Urinary bladder (tissue), 4 donors: ENCODE data around the gene CDK5R1. TPM values are rescaled to one million over a fixed set of nuclear protein-coding genes. Genes with fewer than 3 reads are reported as not detected.
A peak's percentile ranks its signal among the peaks of the same experiment; 100 is the strongest.

Source experiments
- DNase-seq: peaks from one replicate; pipeline ENCODE4 v3.0.0-alpha.2; 2015; ENCODE audit errors: extremely low spot score
- H3K27ac ChIP-seq: one replicate; pipeline ENCODE4 v1.5.1; 2013; ENCODE audit warnings: low read depth, mild to moderate bottlenecking, moderate library complexity
- H3K36me3 ChIP-seq: one replicate; pipeline ENCODE4 v1.6.1; 2013; ENCODE audit warnings: mild to moderate bottlenecking, moderate library complexity; ENCODE audit not compliant: insufficient read depth
- H3K4me1 ChIP-seq: one replicate; pipeline ENCODE4 v1.6.1; 2013; ENCODE audit warnings: mild to moderate bottlenecking, moderate library complexity; ENCODE audit not compliant: insufficient read depth
- H3K4me3 ChIP-seq: one replicate; pipeline ENCODE4 v1.5.1; 2013; ENCODE audit warnings: low read depth, low read length
- WGBS: extraction: QIAGEN DNeasy Blood & Tissue Kit; methylation state at CpG from one replicate; pipeline ENCODE4 v1.1.7; 2013; 5-methylcytosine and 5-hydroxymethylcytosine counted together
- polyA plus RNA-seq: library from polyadenylated mRNA; stranded (reverse); fragments of 200-250 nt; gene quantifications from one replicate; pipeline ENCODE4 v1.2.3, GENCODE V29; 2013
- total RNA-seq: library from RNA; depleted of rRNA; stranded (reverse); fragments of >200 nt; gene quantifications from one replicate; pipeline ENCODE4 v1.2.3, GENCODE V29; 2014
- donor health status: healthy with polysubstance abuse.
- donor health status: healthy.

The CDK5R1 gene
- total and polyA plus RNA-seq, 2 donors = 0.60 to 1.5 TPM

DNA sequence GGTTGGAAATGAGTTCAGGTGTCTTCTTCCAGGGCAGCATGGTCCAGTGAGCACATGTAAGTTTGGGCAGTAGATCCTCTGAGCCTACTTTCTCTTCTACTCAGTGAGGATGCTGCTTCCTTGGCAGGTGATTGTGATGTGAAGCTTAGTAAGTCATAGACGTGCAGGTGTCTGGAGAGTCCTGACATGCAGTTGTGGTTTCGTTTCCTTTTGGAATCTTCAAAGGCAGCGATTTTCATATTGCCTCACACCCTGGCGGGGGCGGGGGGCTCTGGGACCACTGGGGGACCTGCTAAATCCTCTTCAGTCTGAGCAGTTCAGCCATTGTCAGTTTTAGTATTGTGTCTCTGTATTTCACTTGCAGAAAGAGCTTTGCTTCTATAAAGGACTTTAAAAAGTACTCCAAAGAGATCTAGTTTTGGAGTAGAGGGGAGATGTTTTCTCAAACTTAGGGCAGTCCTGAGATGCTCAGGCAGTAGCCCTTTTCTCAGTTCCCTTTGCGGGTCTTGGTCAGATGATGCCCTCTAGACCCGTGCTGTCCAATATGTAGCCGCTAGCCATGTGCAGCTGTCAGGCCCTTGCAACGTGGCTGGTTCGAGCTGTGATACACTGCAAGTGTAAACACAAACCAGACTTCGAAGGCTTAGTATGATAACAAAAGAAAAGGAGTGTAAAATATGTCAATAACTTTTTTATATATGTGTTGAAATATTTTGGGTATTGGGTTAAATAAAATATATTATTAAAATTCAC lies 4.0 kb upstream of the CDK5R1 start:
- peaks cover 11% of the 10 kb centered on the region for H3K36me3 ChIP-seq
- DNase-seq = no peak
- WGBS = 60% methylated on average over 11 of the region's 11 CpGs
- no peak overlapping the region for H3K27ac ChIP-seq
- no peak overlapping the region for H3K4me3 ChIP-seq
- no peaks in the 10 kb centered on the region for H3K4me1 ChIP-seq

DNA sequence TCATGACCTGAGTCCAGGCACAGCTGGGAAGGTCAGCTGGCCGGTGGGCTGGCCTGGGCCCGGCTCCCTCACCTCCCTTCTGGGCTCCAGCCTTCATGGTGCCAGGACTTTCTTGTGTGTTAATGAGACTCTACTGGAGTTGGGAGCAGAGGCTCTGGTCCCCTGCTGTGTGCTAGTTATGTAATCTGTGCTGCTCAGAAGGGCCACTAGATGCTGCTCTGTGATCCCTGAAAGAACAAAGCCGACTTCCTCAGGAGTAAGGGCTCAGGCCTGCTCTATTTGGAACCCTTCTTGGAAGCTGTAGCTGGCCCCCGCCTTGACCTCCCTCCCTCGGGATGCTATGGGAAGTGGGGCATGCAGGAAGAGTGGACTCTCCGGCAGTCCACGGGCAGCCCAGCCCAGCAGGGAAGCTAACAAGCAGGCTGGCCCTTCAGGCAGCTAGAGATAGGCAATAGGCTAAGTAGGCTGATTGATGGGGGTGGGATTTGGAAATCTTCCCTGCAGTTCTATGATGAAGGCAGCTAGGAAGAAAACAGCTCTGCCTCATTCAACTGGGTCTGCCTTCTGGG lies 3.3 kb upstream of the CDK5R1 start:
- DNase-seq = peak; percentile 54
- 13% methylated on average over 7 of the region's 7 CpGs for WGBS
- H3K36me3 ChIP-seq = peaks cover 9% of the 10 kb centered on the region
- H3K27ac ChIP-seq = peak overlapping the region; percentile 61
- no peaks in the 10 kb centered on the region for H3K4me1 ChIP-seq
- H3K4me3 ChIP-seq = no peak overlapping the region

DNA sequence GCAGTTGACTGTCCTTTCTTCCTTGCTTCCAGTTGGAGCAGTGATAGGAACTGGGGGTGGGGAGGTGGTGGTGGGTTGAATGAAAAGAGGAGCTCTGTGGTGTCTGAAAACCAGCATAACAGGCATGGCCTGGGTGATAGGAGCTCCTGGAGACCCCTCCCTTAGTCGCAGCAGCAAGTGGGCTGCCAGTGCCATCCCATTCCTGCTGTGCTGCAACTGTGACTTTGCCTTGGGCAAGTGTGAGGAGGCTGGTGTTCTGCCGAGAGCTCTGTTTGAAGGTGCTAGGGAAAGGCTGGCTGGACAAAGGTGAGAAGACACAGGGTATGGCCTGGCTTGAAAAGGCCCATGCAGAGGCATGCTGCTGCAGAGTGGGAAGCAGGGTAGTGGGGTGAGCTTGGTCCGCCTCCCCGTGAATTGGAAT lies 2.7 kb upstream of the CDK5R1 start:
- H3K27ac ChIP-seq = no peak overlapping the region
- 82% methylated on average over 4 of the region's 4 CpGs for WGBS
- H3K4me3 ChIP-seq = no peak overlapping the region
- peaks cover 8% of the 10 kb centered on the region for H3K36me3 ChIP-seq
- no peak for DNase-seq
- H3K4me1 ChIP-seq = no peaks in the 10 kb centered on the region

DNA sequence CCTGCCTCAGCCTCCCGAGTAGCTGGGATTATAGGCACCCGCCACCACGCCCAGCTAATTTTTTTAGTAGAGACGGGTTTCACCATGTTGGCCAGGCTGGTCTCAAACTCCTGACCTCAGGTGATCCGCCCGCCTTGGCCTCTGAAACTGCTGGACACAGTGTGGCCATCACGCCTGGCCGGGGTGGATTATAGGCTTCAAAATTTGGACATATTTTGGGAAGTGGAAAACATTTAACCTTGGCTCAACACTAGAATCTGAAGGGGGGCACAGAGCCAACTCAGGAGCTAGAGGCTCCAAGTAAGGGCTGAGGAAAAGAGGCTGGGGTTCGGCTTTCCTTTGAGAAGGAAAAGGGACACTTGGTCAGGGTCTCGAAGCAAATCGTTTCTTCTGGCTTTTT lies 2.2 kb upstream of the CDK5R1 start:
- Histone ChIP-seq H3K36me3 (peaks cover 5% of the 10 kb centered on the region), H3K4me3 (no peak overlapping the region), H3K4me1 (no peaks in the 10 kb centered on the region), H3K27ac (no peak overlapping the region)
- 76% methylated on average over 11 of the region's 11 CpGs for WGBS
- DNase-seq = no peak

DNA sequence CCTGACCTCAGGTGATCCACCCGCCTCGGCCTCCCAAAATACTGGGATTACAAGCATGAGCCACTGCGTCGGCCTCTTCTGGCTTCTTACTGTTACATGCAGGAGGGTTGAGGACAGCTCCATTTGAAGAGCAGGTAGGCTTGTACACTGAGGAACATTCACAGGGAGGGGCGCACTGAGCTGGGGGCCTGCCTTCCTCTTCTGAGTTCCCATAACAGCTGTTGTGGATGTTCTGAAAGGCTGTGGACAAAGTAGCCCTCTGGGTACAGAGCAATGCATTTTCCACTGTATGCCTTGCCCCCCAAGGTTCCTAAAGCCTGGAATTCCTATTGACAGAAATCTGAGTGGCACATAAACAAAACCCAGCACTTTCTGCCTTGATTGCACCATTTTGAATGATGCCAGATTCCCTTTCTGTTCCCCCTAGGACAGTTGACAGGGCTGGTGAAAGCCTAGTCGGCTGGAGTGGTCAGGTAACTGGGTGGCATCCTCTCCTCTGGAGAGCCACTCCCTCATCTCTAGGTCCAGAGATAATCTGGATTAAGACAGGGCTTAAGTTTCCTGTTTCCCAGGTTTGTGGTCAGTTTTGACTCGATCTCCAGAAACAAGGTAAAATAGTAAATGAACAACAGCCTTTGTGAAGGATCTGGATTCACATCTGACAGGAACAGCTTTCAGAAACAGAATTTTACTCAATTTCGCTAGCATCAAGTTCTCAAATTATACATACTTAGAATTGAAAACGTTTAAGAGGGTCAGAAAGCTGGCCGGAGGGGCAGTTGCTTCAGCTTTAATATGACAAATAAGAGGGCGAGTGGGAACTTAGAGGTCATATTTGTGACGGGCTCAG lies 1.3 kb upstream of the CDK5R1 start:
- H3K27ac ChIP-seq = no peak overlapping the region
- peaks cover under 1% of the 10 kb centered on the region for H3K36me3 ChIP-seq
- no peak for DNase-seq
- whole genome bisulfite sequencing = 66% methylated on average over 12 of the region's 12 CpGs
- H3K4me3 ChIP-seq = no peak overlapping the region
- no peaks in the 10 kb centered on the region for H3K4me1 ChIP-seq

DNA sequence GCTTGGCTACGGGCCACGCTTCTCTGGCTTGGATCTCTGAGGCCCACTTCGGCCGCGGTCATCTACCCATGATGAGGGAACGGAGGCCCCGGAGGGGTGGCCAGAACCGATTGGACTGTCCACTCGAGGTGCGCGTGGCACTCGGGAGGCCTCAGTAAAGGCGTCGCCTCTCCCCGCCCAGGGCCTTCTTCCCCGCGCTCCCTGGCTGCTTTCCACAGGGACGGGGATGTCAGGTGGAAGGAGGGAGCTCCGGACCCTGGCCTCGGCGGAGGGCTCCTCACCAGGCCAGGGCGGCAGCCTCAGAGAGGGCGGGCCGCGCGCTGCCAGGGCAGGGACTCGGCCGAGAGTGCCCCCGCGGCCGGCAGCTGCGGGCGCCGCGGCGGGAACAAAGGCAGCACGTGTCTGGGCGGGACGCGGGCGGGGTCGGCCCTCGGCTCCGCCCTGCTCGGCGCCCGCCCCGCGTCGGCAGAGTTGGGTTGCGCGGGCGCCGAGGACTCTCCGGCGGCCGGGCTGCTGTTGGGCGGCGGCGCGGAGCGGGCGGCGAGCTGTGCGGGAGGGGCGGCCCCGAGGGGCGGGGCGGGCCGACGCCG lies 587 bp upstream of the CDK5R1 start:
- no peaks in the 10 kb centered on the region for H3K4me1 ChIP-seq
- H3K36me3 ChIP-seq = no peaks in the 10 kb centered on the region
- DNase-seq = no peak
- WGBS = 8% methylated on average over 72 of the region's 72 CpGs
- peak overlapping the region; percentile 82 for H3K4me3 ChIP-seq
- H3K27ac ChIP-seq = no peak overlapping the region

DNA sequence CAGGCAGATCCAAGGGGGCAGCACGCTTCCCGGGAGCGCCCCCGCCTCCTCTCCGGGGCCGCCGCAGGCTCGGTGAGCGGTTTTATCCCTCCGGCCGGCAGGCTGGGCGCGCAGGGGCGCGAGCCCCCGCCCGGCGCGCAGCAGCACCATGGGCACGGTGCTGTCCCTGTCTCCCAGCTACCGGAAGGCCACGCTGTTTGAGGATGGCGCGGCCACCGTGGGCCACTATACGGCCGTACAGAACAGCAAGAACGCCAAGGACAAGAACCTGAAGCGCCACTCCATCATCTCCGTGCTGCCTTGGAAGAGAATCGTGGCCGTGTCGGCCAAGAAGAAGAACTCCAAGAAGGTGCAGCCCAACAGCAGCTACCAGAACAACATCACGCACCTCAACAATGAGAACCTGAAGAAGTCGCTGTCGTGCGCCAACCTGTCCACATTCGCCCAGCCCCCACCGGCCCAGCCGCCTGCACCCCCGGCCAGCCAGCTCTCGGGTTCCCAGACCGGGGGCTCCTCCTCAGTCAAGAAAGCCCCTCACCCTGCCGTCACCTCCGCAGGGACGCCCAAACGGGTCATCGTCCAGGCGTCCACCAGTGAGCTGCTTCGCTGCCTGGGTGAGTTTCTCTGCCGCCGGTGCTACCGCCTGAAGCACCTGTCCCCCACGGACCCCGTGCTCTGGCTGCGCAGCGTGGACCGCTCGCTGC lies 832 bp downstream of the CDK5R1 start:
- H3K27ac ChIP-seq = no peak overlapping the region
- H3K36me3 ChIP-seq = no peaks in the 10 kb centered on the region
- H3K4me1 ChIP-seq = no peaks in the 10 kb centered on the region
- 34% methylated on average over 59 of the region's 59 CpGs for WGBS
- DNase-seq = no peak
- H3K4me3 ChIP-seq = peak overlapping the region; percentile 82

DNA sequence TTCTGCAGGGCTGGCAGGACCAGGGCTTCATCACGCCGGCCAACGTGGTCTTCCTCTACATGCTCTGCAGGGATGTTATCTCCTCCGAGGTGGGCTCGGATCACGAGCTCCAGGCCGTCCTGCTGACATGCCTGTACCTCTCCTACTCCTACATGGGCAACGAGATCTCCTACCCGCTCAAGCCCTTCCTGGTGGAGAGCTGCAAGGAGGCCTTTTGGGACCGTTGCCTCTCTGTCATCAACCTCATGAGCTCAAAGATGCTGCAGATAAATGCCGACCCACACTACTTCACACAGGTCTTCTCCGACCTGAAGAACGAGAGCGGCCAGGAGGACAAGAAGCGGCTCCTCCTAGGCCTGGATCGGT lies 1.4 kb downstream of the CDK5R1 start:
- DNase-seq = no peak
- 93% methylated on average over 16 of the region's 16 CpGs for WGBS
- Histone ChIP-seq H3K36me3 (no peaks in the 10 kb centered on the region), H3K4me1 (no peaks in the 10 kb centered on the region), H3K4me3 (no peak overlapping the region), H3K27ac (no peak overlapping the region)

DNA sequence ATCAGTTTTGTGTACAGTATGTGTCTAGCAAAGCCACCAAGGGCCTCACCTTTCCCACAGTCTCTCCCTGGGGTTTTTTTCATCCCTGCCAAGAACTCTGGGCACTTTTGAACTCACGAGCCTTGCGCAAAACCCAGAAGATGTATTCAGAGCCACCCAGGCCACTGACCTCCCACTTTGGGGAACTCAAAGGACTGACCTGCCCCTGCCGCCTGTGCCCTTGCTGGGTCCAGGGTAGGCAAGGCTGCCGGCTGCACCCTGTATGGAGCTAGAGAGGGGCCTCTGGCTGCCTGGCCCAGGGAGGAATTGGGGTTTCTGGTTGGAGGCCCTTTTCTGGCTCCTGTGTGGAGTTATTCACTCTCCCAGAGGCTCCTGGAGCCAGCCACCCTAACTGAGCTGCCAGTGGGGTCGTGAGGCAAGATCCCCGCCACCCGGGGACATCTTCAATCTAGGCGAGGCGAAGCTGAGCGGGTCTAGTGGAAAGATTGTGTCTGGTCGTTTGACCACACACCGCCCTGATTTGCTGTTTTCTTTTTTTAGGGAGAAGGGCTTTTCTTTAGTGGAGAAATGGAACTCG lies 1.9 kb downstream of the CDK5R1 start:
- H3K36me3 ChIP-seq = no peaks in the 10 kb centered on the region
- no peak overlapping the region for H3K4me3 ChIP-seq
- DNase-seq = no peak
- 97% methylated on average over 13 of the region's 13 CpGs for WGBS
- no peaks in the 10 kb centered on the region for H3K4me1 ChIP-seq
- H3K27ac ChIP-seq = no peak overlapping the region

DNA sequence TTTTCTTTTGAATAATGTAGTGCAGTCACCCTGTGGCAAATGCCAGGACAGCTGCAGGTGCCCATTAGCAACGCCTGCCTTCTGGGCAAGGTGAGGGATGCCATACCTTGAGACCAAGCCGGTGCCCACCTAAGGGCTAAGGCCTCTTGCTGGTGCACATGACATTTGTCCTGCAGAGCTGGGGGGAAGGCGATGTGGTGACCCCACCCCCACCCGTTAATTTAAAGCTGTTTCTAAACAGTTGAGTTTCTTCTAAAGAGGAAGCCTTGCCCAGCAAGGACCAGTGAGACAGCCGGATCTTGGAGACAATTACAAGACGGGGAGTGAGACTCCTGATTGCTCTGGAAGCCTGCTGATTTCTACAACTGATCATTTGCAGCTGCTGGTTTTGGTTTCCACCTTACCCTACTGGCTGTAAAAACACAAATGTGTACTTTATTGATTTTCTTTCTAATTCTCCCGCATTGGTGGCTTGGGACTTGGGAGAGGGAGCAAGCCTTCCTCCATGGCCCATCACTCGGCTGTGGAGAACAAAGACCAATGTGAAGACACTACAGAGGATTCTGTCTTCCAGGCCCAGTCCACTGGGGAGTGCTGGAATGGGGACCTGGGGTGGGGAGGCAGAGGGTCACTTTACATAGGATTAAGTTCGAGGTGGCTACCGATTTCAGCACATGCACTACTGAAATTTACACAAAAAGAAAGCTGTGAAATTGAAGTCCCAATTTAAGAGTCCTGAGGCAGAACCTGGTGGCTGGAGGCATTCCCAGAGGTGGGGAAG lies 2.7 kb downstream of the CDK5R1 start:
- no peaks in the 10 kb centered on the region for H3K36me3 ChIP-seq
- H3K4me3 ChIP-seq = no peak overlapping the region
- H3K4me1 ChIP-seq = no peaks in the 10 kb centered on the region
- H3K27ac ChIP-seq = no peak overlapping the region
- 91% methylated on average over 10 of the region's 10 CpGs for WGBS
- DNase-seq = no peak

DNA sequence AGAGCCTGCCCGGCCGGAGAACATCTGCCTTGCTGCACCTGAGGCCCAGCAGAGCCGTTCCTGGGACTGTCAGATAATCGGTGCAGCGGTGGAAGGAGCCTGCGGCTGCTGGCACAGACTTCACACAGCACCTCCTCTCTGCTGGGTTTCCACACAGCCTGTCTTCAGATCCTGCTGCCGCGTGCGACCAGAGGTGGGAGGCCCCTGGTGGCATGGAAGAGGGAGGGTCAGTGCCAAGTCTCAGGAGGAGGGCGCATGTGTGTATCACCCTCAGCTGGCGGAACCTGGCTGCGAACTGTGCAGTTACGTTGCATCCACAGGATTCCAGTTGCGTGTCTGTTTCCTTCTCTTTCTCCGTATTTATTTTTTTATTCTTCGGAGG lies 3.3 kb downstream of the CDK5R1 start:
- WGBS = 84% methylated on average over 16 of the region's 16 CpGs
- Histone ChIP-seq H3K27ac (no peak overlapping the region), H3K4me3 (no peak overlapping the region), H3K36me3 (no peaks in the 10 kb centered on the region), H3K4me1 (no peaks in the 10 kb centered on the region)
- DNase-seq = no peak

DNA sequence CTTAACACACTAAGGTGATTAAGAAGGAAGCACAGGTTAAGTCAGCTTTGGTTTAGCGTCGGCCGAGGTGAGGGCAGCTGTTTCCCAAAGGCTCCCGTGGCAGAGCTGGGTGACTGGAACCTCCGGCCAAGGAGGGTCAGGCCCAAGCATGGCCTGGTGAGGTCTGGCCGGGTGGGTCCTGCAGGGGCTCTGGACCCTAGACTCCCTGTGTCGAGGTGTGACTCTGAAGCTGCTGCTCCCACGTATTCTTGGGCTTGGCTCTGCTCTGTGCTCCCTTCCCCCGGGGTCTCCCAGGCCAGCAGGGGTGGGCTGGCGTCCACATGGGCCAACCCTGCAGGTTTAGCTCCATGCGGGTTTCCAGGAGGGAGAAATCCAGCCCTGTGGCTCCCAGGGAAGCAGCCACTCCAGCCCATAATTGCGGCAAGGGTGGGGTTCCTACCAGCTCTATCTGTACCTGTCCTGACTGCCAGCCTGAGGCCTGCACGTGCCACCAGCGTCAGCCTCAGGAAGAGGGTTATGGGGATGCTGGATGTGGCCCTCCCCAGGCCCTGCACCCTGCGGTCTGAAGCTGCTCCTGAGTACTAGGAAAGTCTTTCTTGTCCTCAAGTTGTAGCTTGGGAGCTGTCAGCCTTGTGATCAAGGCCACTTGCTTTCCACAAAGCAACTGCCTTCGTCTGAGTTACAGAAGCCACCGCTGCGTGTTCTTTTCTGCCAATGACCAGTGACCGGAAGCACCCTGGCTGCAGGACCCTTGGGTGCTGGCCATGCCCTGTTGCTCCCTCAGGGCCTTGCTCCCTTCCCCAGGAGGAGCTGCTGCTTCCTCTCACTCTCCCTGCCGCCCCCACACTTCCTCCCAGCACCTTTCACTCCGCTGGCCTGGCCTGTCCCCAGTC lies 4.8 kb downstream of the CDK5R1 start:
- no peaks in the 10 kb centered on the region for H3K4me1 ChIP-seq
- H3K4me3 ChIP-seq = no peak overlapping the region
- no peak for DNase-seq
- H3K36me3 ChIP-seq = no peaks in the 10 kb centered on the region
- no peak overlapping the region for H3K27ac ChIP-seq
- 89% methylated on average over 21 of the region's 21 CpGs for WGBS
